Measurements from ENCODE around the gene CMPK1. TPM values are rescaled to one million over a fixed set of nuclear protein-coding genes. Genes with fewer than 3 reads are reported as not detected.

Gene CMPK1
- total RNA-seq, 1 experiment from 2014 or later: 133 TPM

GRCh38 chr1:47420547-47420946 is 87.0 kb downstream of the CMPK1 start:
- DNase-seq (ENCODE audit: low read depth): no peak

GRCh38 chr1:47423872-47424271 is 90.3 kb downstream of the CMPK1 start:
- DNase-seq (ENCODE audit: low read depth): no peak

GRCh38 chr1:47424336-47424982 is 90.9 kb downstream of the CMPK1 start:
- peak; percentile 70 for DNase-seq (ENCODE audit: low read depth)

Other genes starting within 250 kb of the CMPK1 start
- not detected in 2 replicates for gene CYP4A22, start 196.3 kb upstream of the CMPK1 start, total RNA-seq (2014; rRNA removed)
- not detected in 2 replicates for gene PDZK1IP1, start 143.8 kb upstream of the CMPK1 start, total RNA-seq (2014; rRNA removed)
- not detected in 2 replicates for gene TAL1, start 101.6 kb upstream of the CMPK1 start, total RNA-seq (2014; rRNA removed)
- 26.5 and 28.5 TPM in 2 replicates for gene STIL, start 19.6 kb upstream of the CMPK1 start, total RNA-seq (2014; rRNA removed)
- gene FOXE3, start 82.5 kb downstream of the CMPK1 start, total RNA-seq (2014; rRNA removed): not detected in 2 replicates
- 0.26 and 0.40 TPM in 2 replicates for gene FOXD2, start 104.3 kb downstream of the CMPK1 start, total RNA-seq (2014; rRNA removed)